Endometrial microvascular endothelial cells (primary cell): ENCODE measurements around the gene STBD1. TPM values are rescaled to one million over a fixed set of nuclear protein-coding genes. Genes with fewer than 3 reads are reported as not detected.

Source experiments
- in situ Hi-C: cut with HindIII; loops from 2 replicates; pipeline ENCODE4 v1.10.0; 2017; ENCODE audit warnings: low sequenced_read_pairs, low pct_unique_long_range_greater_than_20kb; ENCODE audit errors: inconsistent ontology term
- total RNA-seq: library from RNA; depleted of rRNA; stranded (reverse); fragments of >200 nt; gene quantifications from one replicate; pipeline ENCODE4 v1.2.3, GENCODE V29; 2015; ENCODE audit errors: inconsistent ontology term

STBD1 gene
- 0.74 TPM for total RNA-seq

- in situ Hi-C loops, result no loop called here
These were observed at the start of gene STBD1 for GRCh38 chr4:76305971-76306881. Gene STBD1 (plus strand): TSS chr4:76306733. CDS start chr4:76306770, 37 bp downstream.

- in situ Hi-C loops, result no loop called here
These were observed 49.6 kb upstream of the STBD1 start for GRCh38 chr4:76256968-76257367.

GRCh38 chr4:76257824-76258223 lies 48.7 kb upstream of the STBD1 start:
- in situ Hi-C loops, result no loop called here

- in situ Hi-C loops, result no loop called here
These were observed 46.0 kb upstream of the STBD1 start for GRCh38 chr4:76260571-76260970.

- in situ Hi-C loops, result no loop called here
These were observed 40.8 kb upstream of the STBD1 start for GRCh38 chr4:76265631-76266218.

- in situ Hi-C loops, result no loop called here
These were observed 39.9 kb upstream of the STBD1 start for GRCh38 chr4:76266627-76267026.

- in situ Hi-C loops, result no loop called here
These were observed 38.7 kb upstream of the STBD1 start for GRCh38 chr4:76267811-76268210.

GRCh38 chr4:76270244-76271175 lies 36.0 kb upstream of the STBD1 start:
- in situ Hi-C loops, result no loop called here

GRCh38 chr4:76271248-76271647 lies 35.3 kb upstream of the STBD1 start:
- in situ Hi-C loops, result no loop called here

- in situ Hi-C loops, result no loop called here
These were observed 34.5 kb upstream of the STBD1 start for GRCh38 chr4:76272073-76272472.

GRCh38 chr4:76272582-76272981 lies 34.0 kb upstream of the STBD1 start:
- in situ Hi-C loops, result no loop called here

- in situ Hi-C loops, result no loop called here
These were observed 33.5 kb upstream of the STBD1 start for GRCh38 chr4:76272999-76273398.

- in situ Hi-C loops, result no loop called here
These were observed 30.9 kb upstream of the STBD1 start for GRCh38 chr4:76275486-76276124.

GRCh38 chr4:76276813-76277212 lies 29.7 kb upstream of the STBD1 start:
- in situ Hi-C loops, result no loop called here

- in situ Hi-C loops, result no loop called here
These were observed 28.9 kb upstream of the STBD1 start for GRCh38 chr4:76277667-76278066.

GRCh38 chr4:76278583-76278982 lies 27.9 kb upstream of the STBD1 start:
- in situ Hi-C loops, result no loop called here

GRCh38 chr4:76279462-76279861 lies 27.1 kb upstream of the STBD1 start:
- in situ Hi-C loops, result no loop called here

GRCh38 chr4:76280488-76281441 lies 25.8 kb upstream of the STBD1 start:
- in situ Hi-C loops, result no loop called here
